HG03457 (cell line): ENCODE measurements around the gene TMEM256.

Experiments
- ATAC-seq: cut with Tn5 transposase; IDR thresholded peaks from one replicate; pipeline ENCODE4 v1.9.1; 2021; ENCODE audit warnings: moderate number of reproducible peaks; ENCODE audit not compliant: unreplicated experiment

TMEM256 gene

DNA sequence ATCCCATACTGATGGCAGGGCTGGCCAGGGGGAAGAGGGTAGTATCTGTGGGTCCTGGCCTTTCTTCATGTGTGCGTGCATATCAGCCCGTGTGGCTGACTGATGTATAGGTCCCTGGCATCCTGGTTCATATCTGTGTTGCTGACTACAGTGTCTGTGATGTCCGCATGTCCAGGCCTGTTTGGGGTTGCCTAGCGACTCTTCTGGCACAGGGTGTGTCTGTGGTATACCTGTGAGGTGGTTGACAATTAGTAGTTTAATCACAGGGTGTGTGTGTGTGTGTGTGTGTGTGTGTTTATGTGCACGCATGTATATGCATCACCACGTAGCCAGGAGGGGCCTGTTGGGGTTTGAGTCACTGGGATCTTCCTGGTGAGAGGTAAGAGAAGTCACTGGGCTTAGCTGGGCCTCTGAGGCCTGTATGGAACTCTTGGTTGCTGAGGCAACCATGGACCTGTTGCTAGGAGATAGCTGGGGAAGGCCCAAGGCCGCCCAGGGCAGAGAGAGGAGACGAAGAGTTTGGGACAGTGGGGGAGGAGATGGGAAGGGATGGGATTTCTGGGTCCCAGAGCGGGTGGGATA lies 49.5 kb downstream of the TMEM256 start:
- no peak for ATAC-seq
